Fibroblast of lung (primary cell): ENCODE measurements around the gene DYSF.

Experiments
- CTCF ChIP-seq, 2 donors: IDR thresholded peaks in 1 of 2; conservative IDR thresholded peaks in 1 of 2; 1 replicate in 1 of 2; 2 replicates in 1 of 2; pipeline ENCODE4 v1.5.1; 2011 to 2012; ENCODE audit warnings: low read length in 2 of 2, control low read depth in 1 of 2, inconsistent platforms in 1 of 2, low read depth in 1 of 2, mild to moderate bottlenecking in 1 of 2
- EZH2 ChIP-seq: IDR thresholded peaks from 2 replicates; pipeline ENCODE4 v1.5.1; 2012; ENCODE audit warnings: low read length, control low read depth, mild to moderate bottlenecking; ENCODE audit errors: missing control alignments

- TF ChIP-seq CTCF (conservative IDR thresholded peaks at IDR 0.05 in 1 of 2, IDR thresholded peaks at IDR 0.05 in 1 of 2; ENCODE audit: low read depth in 1 of 2, low read length in 2 of 2) (no peak), EZH2 (no peak)
These were observed 238.5 kb downstream of the DYSF start for GRCh38 chr2:71691747-71692441.
